HG03571 (cell line): Measurements from ENCODE around the gene PRXL2A.
"Not testable (repeated sequence)": the region's sequence is repeated elsewhere in the genome, so short reads cannot be mapped to it uniquely, and the experiment has no call there.

ENCODE experiments used
- ATAC-seq: cut with Tn5 transposase; IDR thresholded peaks from one replicate; pipeline ENCODE4 v1.9.1; 2021; ENCODE audit not compliant: unreplicated experiment

Gene PRXL2A

DNA sequence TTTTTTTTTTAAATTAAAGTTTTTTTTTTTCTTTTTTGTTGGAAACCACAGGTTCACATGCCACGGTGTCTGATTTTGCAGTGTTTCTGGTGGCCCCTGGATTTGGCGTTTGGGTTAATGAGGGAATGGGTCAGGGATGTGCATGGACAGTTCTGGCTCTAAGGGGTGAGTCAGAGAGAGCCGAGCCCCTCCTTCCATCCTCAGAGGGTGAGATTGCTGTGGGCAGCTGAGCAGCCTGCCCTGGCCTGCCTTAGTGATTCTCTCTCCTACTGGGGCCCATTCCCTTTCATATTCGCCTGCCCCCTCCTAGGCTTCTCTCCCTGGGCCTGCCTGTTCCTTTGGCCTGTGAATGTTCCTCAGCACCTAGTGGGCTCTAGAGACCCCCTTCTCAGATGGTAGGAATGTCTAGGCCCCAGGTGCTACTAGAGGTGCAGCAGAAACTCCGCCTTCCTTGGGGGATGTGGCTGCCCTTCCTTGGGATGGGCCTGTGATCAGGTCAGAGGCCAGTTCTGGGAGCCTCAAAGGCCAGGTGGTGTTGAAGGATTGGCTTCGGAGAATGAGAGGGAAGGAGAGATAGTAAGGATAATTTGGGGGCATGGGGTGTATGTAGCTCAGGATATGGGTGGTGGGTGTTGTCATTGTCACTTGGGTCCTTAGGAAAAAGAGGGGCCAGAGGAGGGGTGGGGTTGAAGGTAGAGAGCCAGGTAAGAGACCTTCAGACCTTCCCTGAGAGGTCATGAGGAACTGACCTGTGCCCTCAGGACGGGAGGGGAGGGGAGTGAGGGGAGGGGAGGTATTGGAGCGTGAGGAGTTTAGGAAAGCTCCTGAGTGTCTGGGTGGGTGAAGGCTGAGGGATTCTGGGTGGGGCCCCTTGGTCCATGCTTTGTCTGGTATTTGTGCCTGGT is 65.6 kb downstream of the PRXL2A start:
- ATAC-seq = no peak

DNA sequence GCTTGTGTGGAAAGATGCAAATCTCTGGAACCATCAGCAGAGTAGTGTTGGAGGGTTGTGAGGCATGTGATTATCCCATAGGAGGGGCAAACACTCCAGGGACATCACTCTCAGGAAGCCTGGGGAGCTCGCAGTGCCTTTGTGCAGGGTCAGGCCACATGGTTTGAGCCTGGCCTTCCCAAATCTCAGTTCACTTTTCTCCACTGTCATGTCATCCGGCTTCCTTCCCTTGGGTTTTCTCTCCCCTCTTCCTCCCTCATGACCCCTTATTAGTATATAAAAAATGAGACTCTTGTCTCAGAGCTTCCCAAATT is 66.2 kb downstream of the PRXL2A start:
- ATAC-seq = no peak

DNA sequence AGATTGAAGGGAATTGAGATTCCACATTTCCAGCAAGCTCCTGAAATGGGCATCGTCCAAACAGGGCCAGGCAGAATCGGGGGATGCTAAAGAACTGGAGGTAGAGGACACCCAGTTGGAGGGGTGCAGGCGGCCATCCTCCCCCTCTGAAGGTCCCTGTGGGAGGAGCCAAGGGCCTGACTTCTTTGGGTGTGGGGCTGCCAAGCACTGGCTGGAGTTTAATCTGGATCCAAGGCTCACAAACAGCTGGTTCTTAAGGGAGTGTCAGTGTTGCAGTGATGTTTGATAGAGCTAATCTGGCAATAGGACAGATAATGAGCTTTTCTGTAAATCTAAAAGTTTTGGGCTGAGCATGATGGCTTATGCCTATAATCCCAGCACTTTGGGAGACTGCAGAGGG is 66.6 kb downstream of the PRXL2A start:
- no peak for ATAC-seq

DNA sequence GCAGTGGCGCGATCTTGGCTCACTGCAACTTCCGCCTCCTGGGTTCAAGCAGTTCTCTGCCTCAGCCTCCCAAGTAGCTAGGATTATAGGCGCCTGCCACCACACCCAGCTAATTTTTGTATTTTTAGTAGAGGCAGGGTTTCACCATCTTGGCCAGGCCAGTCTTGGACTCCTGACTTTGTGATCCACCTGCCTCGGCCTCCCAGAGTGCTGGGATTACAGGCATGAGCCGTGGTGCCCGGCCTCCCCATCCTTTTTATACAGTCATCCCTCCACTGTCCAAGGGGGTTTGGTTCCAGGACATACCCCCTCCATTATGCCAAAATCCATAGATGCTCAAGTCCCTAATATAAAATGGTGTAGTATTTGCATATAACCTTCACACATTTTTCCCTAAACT is 67.3 kb downstream of the PRXL2A start:
- ATAC-seq = not testable (repeated sequence)

DNA sequence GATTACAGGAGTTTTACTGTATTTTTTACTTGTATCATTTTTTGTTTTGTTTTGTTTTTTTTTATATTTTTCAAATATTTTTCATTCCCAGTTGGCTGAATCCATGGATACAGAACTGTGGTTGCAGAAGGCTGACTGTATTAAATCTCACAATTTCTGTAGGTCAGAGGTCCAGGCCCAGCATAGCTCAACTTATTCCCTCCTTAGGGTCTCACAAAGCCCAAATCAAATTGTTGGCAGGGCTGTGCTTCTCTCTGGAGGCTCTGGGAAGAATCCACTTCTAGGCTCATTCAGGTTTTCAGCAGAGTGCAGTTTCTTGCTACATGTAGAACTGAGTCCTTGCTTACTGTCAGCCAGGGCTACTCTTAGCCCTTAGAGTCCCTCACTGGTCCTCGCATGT is 68.3 kb downstream of the PRXL2A start:
- no peak for ATAC-seq

DNA sequence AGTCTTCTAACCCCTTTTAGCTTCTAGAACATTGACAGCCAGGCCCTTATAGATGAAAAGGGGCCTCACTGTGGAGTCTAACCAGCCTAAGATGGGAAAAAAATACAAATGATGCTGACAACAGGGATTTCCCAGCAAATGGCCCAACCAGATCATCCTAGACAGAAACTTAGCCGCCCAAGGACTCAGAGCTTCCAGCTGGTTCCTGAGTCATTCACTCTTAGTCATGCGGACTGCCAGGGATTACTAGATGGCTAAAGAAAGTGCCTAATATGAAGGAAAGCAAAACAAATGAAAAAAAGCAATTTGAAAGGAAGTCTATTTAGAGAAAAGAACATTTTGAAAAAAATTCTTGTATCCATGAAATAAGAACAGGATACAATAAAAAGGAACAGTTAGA is 69.5 kb downstream of the PRXL2A start:
- no peak for ATAC-seq

DNA sequence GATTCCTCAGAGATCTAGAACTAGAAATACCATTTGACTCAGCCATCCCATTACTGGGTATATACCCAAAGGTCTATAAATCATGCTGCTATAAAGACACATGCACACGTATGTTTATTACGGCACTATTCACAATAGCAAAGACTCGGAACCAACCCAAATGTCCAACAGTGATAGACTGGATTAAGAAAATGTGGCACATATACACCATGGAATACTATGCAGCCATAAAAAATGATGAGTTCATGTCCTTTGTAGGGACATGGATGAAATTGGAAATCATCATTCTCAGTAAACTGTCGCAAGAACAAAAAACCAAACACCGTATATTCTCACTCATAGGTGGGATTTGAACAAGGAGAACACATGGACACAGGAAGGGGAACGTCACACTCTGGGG is 72.0 kb downstream of the PRXL2A start:
- ATAC-seq = not testable (repeated sequence)

DNA sequence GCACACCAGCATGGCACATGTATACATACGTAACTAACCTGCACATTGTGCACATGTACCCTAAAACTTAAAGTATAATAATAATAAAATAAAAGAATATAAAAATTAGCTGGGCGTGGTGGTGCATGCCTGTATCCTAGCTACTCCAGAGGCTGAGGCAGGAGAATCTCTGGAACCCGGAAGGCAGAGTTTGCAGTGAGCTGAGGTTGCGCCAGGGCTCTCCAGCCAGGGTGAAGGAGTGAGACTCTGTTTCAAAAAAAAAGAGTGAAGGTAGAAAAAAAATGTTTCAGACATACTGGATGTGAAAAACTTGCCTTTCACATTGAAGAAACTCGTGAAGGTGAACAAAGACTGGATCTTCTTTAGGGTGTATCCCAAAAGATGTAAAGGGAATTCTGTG is 72.5 kb downstream of the PRXL2A start:
- ATAC-seq = no peak

DNA sequence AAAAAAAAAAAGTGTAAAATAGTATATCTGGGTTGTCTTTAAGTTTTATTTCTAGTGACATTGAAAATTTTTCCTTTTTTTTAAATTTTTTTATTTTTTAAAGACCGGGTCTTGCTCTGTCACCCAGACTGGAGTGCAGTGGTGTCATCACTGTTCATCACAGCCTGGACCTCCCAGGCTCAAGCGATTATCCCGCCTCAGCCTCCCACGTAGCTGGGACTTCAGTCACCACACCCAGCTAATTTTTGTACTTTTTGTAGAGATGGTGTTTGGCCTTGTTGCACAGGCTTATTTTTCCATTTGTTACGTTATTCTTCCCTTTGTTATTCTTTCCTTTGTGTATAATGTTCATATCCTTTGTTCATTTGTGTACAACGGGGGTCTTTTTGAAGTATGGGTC is 75.9 kb downstream of the PRXL2A start:
- ATAC-seq = no peak

DNA sequence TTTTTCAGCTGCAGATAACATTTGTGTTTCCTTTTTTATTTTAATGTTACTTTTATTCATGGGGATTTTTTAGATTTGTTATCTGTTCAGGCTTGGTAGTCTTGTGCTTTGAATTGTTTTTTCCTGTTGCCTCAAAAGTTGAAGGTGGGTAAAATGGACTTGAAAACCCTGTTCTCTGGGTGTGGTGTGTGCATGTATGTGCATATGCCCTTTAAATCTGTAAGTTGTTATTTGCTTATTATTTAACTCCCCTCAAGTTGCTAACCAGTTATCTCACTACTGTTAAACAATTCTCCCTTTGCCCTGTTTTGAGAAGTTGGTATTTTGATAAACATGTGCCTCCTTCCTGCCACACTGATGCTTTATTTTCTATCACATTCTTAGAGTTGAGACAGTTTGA is 76.3 kb downstream of the PRXL2A start:
- ATAC-seq = no peak

DNA sequence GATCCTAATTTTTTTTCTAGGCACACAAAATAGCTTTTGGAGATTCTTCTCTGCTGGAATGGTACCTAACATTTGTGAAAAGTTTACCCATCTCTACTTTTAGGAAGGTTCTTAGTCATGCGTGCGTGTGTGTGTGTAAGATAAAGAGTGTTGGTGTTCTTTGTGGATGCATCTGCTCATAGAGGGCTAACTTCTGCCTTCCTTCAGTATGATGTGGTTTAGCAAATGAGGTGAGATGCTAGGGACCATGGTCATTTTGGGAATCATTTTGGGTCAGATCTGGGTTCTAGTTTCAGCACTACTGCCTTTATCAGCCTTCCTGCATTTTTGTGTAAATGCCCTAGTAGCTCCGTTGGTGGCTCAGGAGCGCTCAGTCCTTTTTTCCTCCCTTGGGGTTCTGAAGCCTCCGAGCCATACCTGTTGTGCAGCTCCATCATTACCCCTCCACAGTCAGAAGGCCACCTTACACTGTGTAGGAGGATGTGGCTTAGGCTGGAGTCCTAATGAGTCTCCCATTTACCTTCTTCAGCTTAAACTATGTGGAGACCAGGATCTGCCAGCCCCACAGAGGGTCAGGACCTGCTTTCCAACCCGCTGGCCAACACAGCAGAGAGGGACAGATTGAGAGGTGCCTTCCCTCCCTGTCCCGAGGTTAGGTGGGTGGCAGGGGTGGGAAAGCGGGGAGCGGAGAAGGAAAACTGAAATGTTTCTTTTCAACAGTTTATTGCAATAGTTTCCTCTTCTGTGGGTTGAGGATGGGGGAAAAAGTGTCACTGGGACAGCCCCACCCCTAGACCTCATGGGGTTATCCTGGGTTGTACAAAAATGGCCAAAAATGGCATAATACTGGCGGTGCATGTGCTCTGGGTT is 77.0 kb downstream of the PRXL2A start:
- no peak for ATAC-seq

DNA sequence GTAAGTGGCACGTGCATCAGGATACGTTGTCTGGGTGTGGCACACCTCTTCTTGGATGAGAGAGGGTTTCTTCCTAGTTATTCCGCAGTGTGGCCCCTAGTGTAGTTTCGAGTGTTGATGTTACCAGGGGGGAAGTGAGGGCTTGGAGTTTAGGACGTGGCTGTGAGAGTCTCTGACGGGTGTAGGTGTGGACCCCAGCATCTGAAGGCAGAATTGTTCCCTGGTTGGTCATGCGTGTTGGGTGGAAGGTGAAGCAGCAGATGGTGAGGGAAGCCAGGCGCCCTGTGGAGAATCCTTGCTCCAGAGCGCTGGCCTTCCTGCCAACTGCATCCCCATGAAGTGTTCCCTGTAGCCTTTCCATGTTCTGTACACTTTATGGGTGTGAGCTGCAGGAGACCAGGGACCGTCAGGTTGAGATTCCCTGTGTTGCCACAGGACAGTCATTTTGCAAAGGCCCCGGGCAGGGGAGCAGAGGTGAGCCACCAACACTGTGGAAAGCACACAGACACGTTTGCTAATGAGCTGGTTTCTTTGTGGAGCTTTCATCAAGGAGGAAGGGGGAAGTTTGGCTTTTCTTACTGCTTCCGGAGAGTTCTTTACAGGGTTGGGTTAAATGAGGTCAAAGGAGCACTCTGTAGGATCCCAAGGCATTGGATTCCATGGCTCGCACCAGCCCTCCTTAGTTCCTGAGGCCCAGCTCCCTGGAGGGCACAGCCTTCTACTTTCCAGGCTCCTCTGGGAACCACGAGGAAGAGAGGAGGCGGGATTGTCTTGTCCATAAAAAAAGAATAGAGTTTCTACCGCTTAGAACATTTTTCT is 77.8 kb downstream of the PRXL2A start:
- no peak for ATAC-seq
